Activated naive CD8-positive, alpha-beta T cell treated with anti-CD3 and anti-CD28 coated beads, Interleukin-2, amount 50 U/mL, for 16 hours (primary cell): ENCODE data around the gene TBC1D2B.
"Not testable (repeated sequence)": the region's sequence is repeated elsewhere in the genome, so short reads cannot be mapped to it uniquely, and the experiment has no call there.

Source experiments
- DNase-seq: peaks from one replicate; pipeline ENCODE4 v3.0.0-alpha.2; 2020; ENCODE audit warnings: low read depth, low spot score

Gene TBC1D2B

GRCh38 chr15:77975332-77976094, 102.0 kb downstream of the TBC1D2B start:
- no peak for DNase-seq

GRCh38 chr15:77974416-77975331, 102.8 kb downstream of the TBC1D2B start:
- no peak for DNase-seq

- no peak for DNase-seq
Observed at GRCh38 chr15:77974098-77974414, 103.5 kb downstream of the TBC1D2B start.

- DNase-seq: not testable (repeated sequence)
Observed at GRCh38 chr15:77973273-77974097, 104.0 kb downstream of the TBC1D2B start.

GRCh38 chr15:77972706-77973105, 104.8 kb downstream of the TBC1D2B start:
- DNase-seq: not testable (repeated sequence)

- DNase-seq: not testable (repeated sequence)
Observed at GRCh38 chr15:77971875-77972274, 105.6 kb downstream of the TBC1D2B start.

- not testable (repeated sequence) for DNase-seq
Observed at GRCh38 chr15:77970813-77971360, 106.6 kb downstream of the TBC1D2B start.

GRCh38 chr15:77969055-77969454, 108.5 kb downstream of the TBC1D2B start:
- DNase-seq: no peak

GRCh38 chr15:77967798-77968197, 109.7 kb downstream of the TBC1D2B start:
- DNase-seq: no peak

- DNase-seq: not testable (repeated sequence)
Observed at GRCh38 chr15:77967235-77967615, 110.3 kb downstream of the TBC1D2B start.

- DNase-seq: no peak
Observed at GRCh38 chr15:77966540-77967234, 110.8 kb downstream of the TBC1D2B start.

GRCh38 chr15:77964193-77964592, 113.3 kb downstream of the TBC1D2B start:
- no peak for DNase-seq

- DNase-seq: peak; percentile 58
Observed at GRCh38 chr15:77959432-77959879, 118.1 kb downstream of the TBC1D2B start.

- DNase-seq: not testable (repeated sequence)
Observed at GRCh38 chr15:77958716-77959431, 118.6 kb downstream of the TBC1D2B start.

- not testable (repeated sequence) for DNase-seq
Observed at GRCh38 chr15:77958021-77958420, 119.5 kb downstream of the TBC1D2B start.

GRCh38 chr15:77953926-77954325, 123.6 kb downstream of the TBC1D2B start:
- not testable (repeated sequence) for DNase-seq

GRCh38 chr15:77952928-77953446, 124.5 kb downstream of the TBC1D2B start:
- not testable (repeated sequence) for DNase-seq

- not testable (repeated sequence) for DNase-seq
Observed at GRCh38 chr15:77951105-77951786, 126.3 kb downstream of the TBC1D2B start.

GRCh38 chr15:77950470-77950869, 127.0 kb downstream of the TBC1D2B start:
- DNase-seq: not testable (repeated sequence)
